Measurements from ENCODE around the gene USP5.
A peak's percentile ranks its signal among the peaks of the same experiment; 100 is the strongest.
"Not testable (repeated sequence)": the region's sequence is repeated elsewhere in the genome, so short reads cannot be mapped to it uniquely, and the experiment has no call there.

Gene USP5

GRCh38 chr12:6890789-6891645 is 39.1 kb downstream of the USP5 start:
- peak; percentile 98 for DNase-seq

- no peak for DNase-seq
Observed at GRCh38 chr12:6891646-6892001, 39.7 kb downstream of the USP5 start.

- DNase-seq = not testable (repeated sequence)
Observed at GRCh38 chr12:6892683-6893082, 40.7 kb downstream of the USP5 start.

GRCh38 chr12:6894321-6894720 is 42.4 kb downstream of the USP5 start:
- no peak for DNase-seq

GRCh38 chr12:6896846-6897435 is 45.0 kb downstream of the USP5 start:
- no peak for DNase-seq

- no peak for DNase-seq
Observed at GRCh38 chr12:6899427-6899826, 47.5 kb downstream of the USP5 start.

- peak; percentile 68 for DNase-seq
Observed at GRCh38 chr12:6899837-6900519, 48.0 kb downstream of the USP5 start.

GRCh38 chr12:6902448-6902847 is 50.5 kb downstream of the USP5 start:
- DNase-seq = no peak

GRCh38 chr12:6903722-6904121 is 51.8 kb downstream of the USP5 start:
- DNase-seq = no peak

- DNase-seq = peak; percentile 99
Observed at GRCh38 chr12:6904280-6905276, 52.6 kb downstream of the USP5 start, which contains the start of gene LRRC23. Gene LRRC23 (plus strand): TSS chr12:6904822. CDS start chr12:6905634, 812 bp downstream.

GRCh38 chr12:6905414-6906040 is 53.6 kb downstream of the USP5 start:
- no peak for DNase-seq

- not testable (repeated sequence) for DNase-seq
Observed at GRCh38 chr12:6908141-6908540, 56.2 kb downstream of the USP5 start.

- DNase-seq = no peak
Observed at GRCh38 chr12:6909421-6910145, 57.6 kb downstream of the USP5 start.

- no peak for DNase-seq
Observed at GRCh38 chr12:6912164-6912935, 60.4 kb downstream of the USP5 start.

GRCh38 chr12:6914246-6914946 is 62.4 kb downstream of the USP5 start, which contains the start of gene ENO2:
Gene ENO2 (plus strand): TSS chr12:6914580. CDS start chr12:6915833, 1,253 bp downstream.
- peak; percentile 87 for DNase-seq

- DNase-seq = no peak
Observed at GRCh38 chr12:6914947-6915788, 63.2 kb downstream of the USP5 start.

- no peak for DNase-seq
Observed at GRCh38 chr12:6915789-6916285, 63.9 kb downstream of the USP5 start.
